H4 (cell line): ENCODE results near the gene APLP2. TPM values are rescaled to one million over a fixed set of nuclear protein-coding genes. Genes with fewer than 3 reads are reported as not detected.
"Not testable (repeated sequence)": the region's sequence is repeated elsewhere in the genome, so short reads cannot be mapped to it uniquely, and the experiment has no call there.

Source experiments
- DNase-seq: peaks from one replicate; pipeline ENCODE4 v3.0.0-alpha.2; 2015; ENCODE audit warnings: low spot score
- total RNA-seq: library from RNA; depleted of rRNA; stranded (reverse); fragments of >200 nt; shearing (Covaris generic); gene quantifications from 2 replicates; pipeline ENCODE4 v1.2.3, GENCODE V29; 2014; rRNA removed

Gene APLP2
- total RNA-seq, 1 experiment from 2014 or later: 146 TPM

DNA sequence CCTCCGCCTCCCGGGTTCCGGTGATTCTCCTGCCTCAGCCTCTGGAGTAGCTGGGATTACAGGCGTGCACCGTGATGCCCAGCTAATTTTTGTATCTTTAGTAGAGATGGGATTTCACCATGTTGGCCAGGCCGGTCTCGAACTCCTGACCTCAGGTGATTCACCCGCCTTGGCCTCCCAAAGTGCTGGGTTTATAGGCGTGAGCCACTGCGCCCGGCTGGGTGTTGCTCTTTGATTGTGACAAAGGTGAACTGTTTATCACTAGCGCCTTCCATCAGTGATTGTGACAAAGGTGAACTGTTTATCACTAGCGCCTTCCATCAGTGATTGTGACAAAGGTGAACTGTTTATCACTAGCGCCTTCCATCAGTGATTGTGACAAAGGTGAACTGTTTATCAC lies 123.9 kb downstream of the APLP2 start:
- DNase-seq: not testable (repeated sequence)

Other genes with a start within 250 kb of the APLP2 start
- gene NFRKB, start 174.3 kb upstream of the APLP2 start, total RNA-seq: 15.1 and 30.7 TPM in 2 replicates
- 2.4 and 4.3 TPM in 2 replicates for gene PRDM10, start 67.1 kb upstream of the APLP2 start, total RNA-seq
- gene ST14, start 89.9 kb downstream of the APLP2 start, total RNA-seq: 0.02 and 0.10 TPM in 2 replicates
- gene ZBTB44, start 245.0 kb downstream of the APLP2 start, total RNA-seq: 15.3 and 23.8 TPM in 2 replicates